ENCODE measurements around the gene ACTR3. TPM values are rescaled to one million over a fixed set of nuclear protein-coding genes. Genes with fewer than 3 reads are reported as not detected.

The ACTR3 gene
- polyA plus RNA-seq, 1 donor = 108 TPM

- no peak for DNase-seq
Observed at GRCh38 chr2:113876503-113877387, 13.1 kb upstream of the ACTR3 start.

GRCh38 chr2:113877711-113878598 lies 11.9 kb upstream of the ACTR3 start:
- DNase-seq = no peak

- DNase-seq = no peak
Observed at GRCh38 chr2:113878743-113879142, 11.1 kb upstream of the ACTR3 start.

- no peak for DNase-seq
Observed at GRCh38 chr2:113879457-113879856, 10.4 kb upstream of the ACTR3 start.

- DNase-seq = no peak
Observed at GRCh38 chr2:113886479-113887008, 3.3 kb upstream of the ACTR3 start.

- DNase-seq = no peak
Observed at GRCh38 chr2:113887009-113887792, 2.7 kb upstream of the ACTR3 start.

GRCh38 chr2:113888641-113889470 lies 1.0 kb upstream of the ACTR3 start:
- DNase-seq = no peak

GRCh38 chr2:113890253-113891235 lies 655 bp downstream of the ACTR3 start:
- peak; percentile 64 for DNase-seq

GRCh38 chr2:113891265-113891959 lies 1.5 kb downstream of the ACTR3 start:
- no peak for DNase-seq

- DNase-seq = no peak
Observed at GRCh38 chr2:113892004-113892710, 2.3 kb downstream of the ACTR3 start.

GRCh38 chr2:113894156-113894743 lies 4.4 kb downstream of the ACTR3 start:
- no peak for DNase-seq

GRCh38 chr2:113895301-113895700 lies 5.4 kb downstream of the ACTR3 start:
- no peak for DNase-seq

- DNase-seq = no peak
Observed at GRCh38 chr2:113895819-113896563, 6.1 kb downstream of the ACTR3 start.

- DNase-seq = no peak
Observed at GRCh38 chr2:113896791-113897190, 6.9 kb downstream of the ACTR3 start.

- no peak for DNase-seq
Observed at GRCh38 chr2:113898081-113898480, 8.2 kb downstream of the ACTR3 start.

GRCh38 chr2:113899166-113899565 lies 9.3 kb downstream of the ACTR3 start:
- no peak for DNase-seq

- no peak for DNase-seq
Observed at GRCh38 chr2:113901943-113902342, 12.1 kb downstream of the ACTR3 start.

GRCh38 chr2:113905886-113906285 lies 16.0 kb downstream of the ACTR3 start:
- no peak for DNase-seq
